ENCODE results near the gene ORM2.
"Not testable (repeated sequence)": the region's sequence is repeated elsewhere in the genome, so short reads cannot be mapped to it uniquely, and the experiment has no call there.

Gene ORM2

DNA sequence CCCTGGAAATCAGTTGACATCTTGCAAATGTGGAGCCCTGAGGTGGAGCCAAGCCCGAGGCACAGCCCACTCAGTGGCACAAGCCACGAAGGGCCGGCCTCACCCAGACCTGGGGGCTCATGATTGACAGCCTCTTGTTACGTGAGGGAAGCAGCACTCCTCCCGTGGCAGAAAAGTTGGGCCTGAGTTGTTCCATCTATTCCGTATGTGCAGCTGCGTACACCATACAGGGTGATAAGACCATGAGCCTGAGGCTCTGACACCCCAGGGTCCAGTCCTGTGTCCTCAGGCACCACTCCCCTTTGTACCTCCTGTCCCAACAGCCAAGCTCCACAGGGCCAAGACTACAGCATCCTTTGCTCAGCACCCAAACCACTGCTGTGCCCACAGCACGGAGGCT lies 1.9 kb upstream of the ORM2 start:
- Mint-ChIP-seq H3K9me3 (no peaks in the 10 kb centered on the region), H3K27ac (no peak overlapping the region), H3K36me3 (ENCODE audit: low read depth) (no peaks in the 10 kb centered on the region), H3K27me3 (ENCODE audit: low read depth, poor library complexity) (no peaks in the 10 kb centered on the region), H3K4me3 (no peak overlapping the region), H3K4me1 (no peaks in the 10 kb centered on the region)
- no peak for DNase-seq
- TF ChIP-seq, protein P1, sequence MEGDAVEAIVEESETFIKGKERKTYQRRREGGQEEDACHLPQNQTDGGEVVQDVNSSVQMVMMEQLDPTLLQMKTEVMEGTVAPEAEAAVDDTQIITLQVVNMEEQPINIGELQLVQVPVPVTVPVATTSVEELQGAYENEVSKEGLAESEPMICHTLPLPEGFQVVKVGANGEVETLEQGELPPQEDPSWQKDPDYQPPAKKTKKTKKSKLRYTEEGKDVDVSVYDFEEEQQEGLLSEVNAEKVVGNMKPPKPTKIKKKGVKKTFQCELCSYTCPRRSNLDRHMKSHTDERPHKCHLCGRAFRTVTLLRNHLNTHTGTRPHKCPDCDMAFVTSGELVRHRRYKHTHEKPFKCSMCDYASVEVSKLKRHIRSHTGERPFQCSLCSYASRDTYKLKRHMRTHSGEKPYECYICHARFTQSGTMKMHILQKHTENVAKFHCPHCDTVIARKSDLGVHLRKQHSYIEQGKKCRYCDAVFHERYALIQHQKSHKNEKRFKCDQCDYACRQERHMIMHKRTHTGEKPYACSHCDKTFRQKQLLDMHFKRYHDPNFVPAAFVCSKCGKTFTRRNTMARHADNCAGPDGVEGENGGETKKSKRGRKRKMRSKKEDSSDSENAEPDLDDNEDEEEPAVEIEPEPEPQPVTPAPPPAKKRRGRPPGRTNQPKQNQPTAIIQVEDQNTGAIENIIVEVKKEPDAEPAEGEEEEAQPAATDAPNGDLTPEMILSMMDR (IDR thresholded peaks at IDR 0.05), result no peak

DNA sequence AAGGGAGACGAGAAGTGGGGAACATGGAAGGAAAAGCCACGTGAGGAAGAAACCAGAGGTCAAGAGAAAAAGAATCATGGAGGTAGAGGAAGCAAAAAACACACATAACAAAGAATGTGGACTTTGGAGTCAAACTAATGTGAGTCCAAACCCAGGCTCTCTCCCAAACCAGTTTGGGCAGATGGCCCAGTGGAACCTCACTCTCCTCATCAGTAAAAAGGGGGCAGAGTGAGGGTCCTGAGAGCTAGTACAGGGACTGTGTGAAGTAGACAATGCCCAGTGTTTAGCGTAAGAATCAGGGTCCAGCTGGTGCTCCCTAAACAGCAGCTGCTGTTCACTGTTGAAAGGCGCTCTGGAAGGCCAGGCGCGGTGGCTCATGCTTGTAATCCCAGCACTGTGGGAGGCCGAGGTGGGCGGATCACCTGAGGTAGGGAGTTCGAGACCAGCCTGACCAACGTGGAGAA lies 1.3 kb upstream of the ORM2 start:
- H3K9me3 Mint-ChIP-seq; DNase-seq; H3K36me3 Mint-ChIP-seq (ENCODE audit: low read depth); H3K4me3 Mint-ChIP-seq; H3K27me3 Mint-ChIP-seq (ENCODE audit: low read depth, poor library complexity); H3K4me1 Mint-ChIP-seq; H3K27ac Mint-ChIP-seq: not testable (repeated sequence)

GRCh38 chr9:114328937-114329624 lies 588 bp upstream of the ORM2 start:
- H3K27me3 Mint-ChIP-seq (ENCODE audit: low read depth, poor library complexity); H3K4me3 Mint-ChIP-seq; H3K36me3 Mint-ChIP-seq (ENCODE audit: low read depth); H3K4me1 Mint-ChIP-seq; DNase-seq; H3K9me3 Mint-ChIP-seq; H3K27ac Mint-ChIP-seq: not testable (repeated sequence)

- H3K27me3 Mint-ChIP-seq (ENCODE audit: low read depth, poor library complexity), result no peaks in the 10 kb centered on the region
- no peaks in the 10 kb centered on the region for H3K9me3 Mint-ChIP-seq
- DNase-seq, result no peak
- no peak overlapping the region for H3K27ac Mint-ChIP-seq
- no peaks in the 10 kb centered on the region for H3K4me1 Mint-ChIP-seq
- H3K4me3 Mint-ChIP-seq, result no peak overlapping the region
- peaks cover 5% of the 10 kb centered on the region for H3K36me3 Mint-ChIP-seq (ENCODE audit: low read depth)
- TF ChIP-seq, protein P1 (IDR thresholded peaks at IDR 0.05), result no peak
These were observed 967 bp downstream of the ORM2 start for GRCh38 chr9:114330636-114331035.

- not testable (repeated sequence) for H3K36me3 Mint-ChIP-seq (ENCODE audit: low read depth); DNase-seq; H3K9me3 Mint-ChIP-seq; H3K27me3 Mint-ChIP-seq (ENCODE audit: low read depth, poor library complexity); H3K4me1 Mint-ChIP-seq; H3K4me3 Mint-ChIP-seq; H3K27ac Mint-ChIP-seq
These were observed 1.8 kb downstream of the ORM2 start for GRCh38 chr9:114331229-114332195.

DNA sequence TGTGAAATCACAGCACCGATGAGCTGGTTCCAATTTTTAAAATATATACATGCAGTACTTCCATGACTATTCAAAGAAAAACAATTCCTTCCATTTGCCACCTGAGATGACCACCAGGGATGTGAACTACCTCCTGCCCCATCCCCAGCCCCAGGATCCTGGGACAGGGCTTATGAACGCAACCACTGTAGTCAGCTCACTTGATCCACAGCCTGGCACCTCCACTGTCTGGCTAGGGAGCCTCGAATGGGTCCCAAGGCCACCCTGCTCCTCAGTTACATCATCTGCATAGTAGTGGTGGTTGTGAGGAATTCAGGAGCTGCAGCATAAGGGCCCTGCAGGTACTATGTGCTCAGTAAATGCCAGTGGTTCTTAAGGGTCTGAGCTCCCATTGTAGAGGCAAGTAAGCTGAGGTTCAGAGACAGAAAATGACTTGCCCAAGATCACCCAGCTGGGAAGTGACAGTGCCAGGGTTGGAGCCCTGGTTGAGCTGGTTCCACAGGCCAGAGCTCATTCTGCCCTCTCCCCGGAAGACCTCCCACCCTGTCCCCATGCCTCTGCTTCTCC lies 2.9 kb downstream of the ORM2 start:
- not testable (repeated sequence) for H3K4me1 Mint-ChIP-seq; H3K4me3 Mint-ChIP-seq; DNase-seq; H3K9me3 Mint-ChIP-seq; H3K27ac Mint-ChIP-seq; H3K27me3 Mint-ChIP-seq (ENCODE audit: low read depth, poor library complexity)
- H3K36me3 Mint-ChIP-seq (ENCODE audit: low read depth), result peaks cover 10% of the 10 kb centered on the region

DNA sequence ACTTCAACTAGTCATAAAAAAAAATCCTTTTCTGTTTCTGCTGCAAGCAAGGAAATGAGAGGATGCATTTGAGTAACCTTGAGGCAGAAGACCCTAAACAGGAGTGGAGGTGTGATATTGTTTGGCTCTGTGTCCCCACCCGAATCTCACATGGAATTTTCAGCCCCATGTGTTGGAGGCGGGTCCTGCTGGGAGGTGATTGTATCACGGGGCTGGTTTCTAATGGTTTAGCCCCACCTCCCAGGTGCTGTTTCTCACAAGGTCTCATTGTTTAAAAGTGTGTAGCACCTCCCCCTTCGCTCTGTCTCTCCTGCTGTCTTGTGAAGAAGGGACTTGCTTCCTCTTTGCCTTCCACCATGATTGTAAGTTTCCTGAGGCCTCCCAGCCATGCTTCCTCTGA lies 4.0 kb downstream of the ORM2 start:
- not testable (repeated sequence) for H3K9me3 Mint-ChIP-seq; H3K27me3 Mint-ChIP-seq (ENCODE audit: low read depth, poor library complexity); H3K27ac Mint-ChIP-seq; H3K4me3 Mint-ChIP-seq; H3K4me1 Mint-ChIP-seq; DNase-seq
- H3K36me3 Mint-ChIP-seq (ENCODE audit: low read depth), result peaks cover 19% of the 10 kb centered on the region

DNA sequence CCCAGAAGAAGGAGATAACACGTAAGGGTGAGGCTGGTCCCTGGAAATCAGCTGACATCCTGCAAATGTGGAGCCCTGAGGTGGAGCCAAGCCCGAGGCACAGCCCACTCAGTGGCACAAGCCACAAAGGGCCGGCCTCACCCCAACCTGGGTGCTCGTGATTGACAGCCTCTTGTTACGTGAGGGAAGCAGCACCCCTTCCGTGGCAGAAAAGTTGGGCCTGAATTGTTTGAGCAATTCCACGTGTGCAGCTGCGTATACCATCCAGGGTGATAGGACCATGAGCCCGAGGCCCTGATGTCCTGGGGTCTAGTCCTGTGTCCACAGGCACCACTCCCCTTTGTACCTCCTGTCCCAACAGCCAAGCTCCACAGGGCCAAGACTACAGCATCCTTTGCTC lies 4.8 kb downstream of the ORM2 start:
- Mint-ChIP-seq H3K27ac (no peak overlapping the region), H3K9me3 (no peaks in the 10 kb centered on the region), H3K4me1 (no peaks in the 10 kb centered on the region), H3K4me3 (no peak overlapping the region), H3K36me3 (ENCODE audit: low read depth) (peaks cover 22% of the 10 kb centered on the region), H3K27me3 (ENCODE audit: low read depth, poor library complexity) (no peaks in the 10 kb centered on the region)
- no peak for DNase-seq
- TF ChIP-seq, protein P1 (IDR thresholded peaks at IDR 0.05), result no peak
